PFSK-1 (cell line): ENCODE data around the gene PELI2.

ENCODE experiments used
- REST ChIP-seq, 2 experiments: IDR thresholded peaks; 2 replicates each; pipeline versions ENCODE4 v1.6.1 to v1.8.0; 2011 to 2012; ENCODE audit warnings: low read depth in 2 of 2, low read length in 2 of 2, control low read depth in 1 of 2, inconsistent platforms in 1 of 2, mild to moderate bottlenecking in 1 of 2, moderate library complexity in 1 of 2; ENCODE audit not compliant: insufficient read depth in 1 of 2
- SIN3A ChIP-seq: IDR thresholded peaks from 2 replicates; pipeline ENCODE4 v1.6.1; 2012; ENCODE audit warnings: mild to moderate bottlenecking, low read length, moderate library complexity, borderline replicate concordance; ENCODE audit not compliant: insufficient read depth
- TAF1 ChIP-seq: IDR thresholded peaks from 2 replicates; pipeline ENCODE4 v1.6.1; 2012; ENCODE audit warnings: low read length, control low read depth, borderline replicate concordance; ENCODE audit not compliant: insufficient read depth

- TF ChIP-seq TAF1, result no peak
- no peak for TF ChIP-seq REST (IDR thresholded peaks at IDR 0.05; ENCODE audit: insufficient read depth in 1 of 2, low read depth in 2 of 2, low read length in 2 of 2)
- no peak for TF ChIP-seq SIN3A
Observed at GRCh38 chr14:56244138-56244789, 126.1 kb downstream of the PELI2 start.
